NOMO-1 (cell line): ENCODE measurements around the gene GTF3C5.
"Not testable (repeated sequence)": the region's sequence is repeated elsewhere in the genome, so short reads cannot be mapped to it uniquely, and the experiment has no call there.

ENCODE experiments used
- DNase-seq, 2 experiments: peaks; one replicate each; lab custom pipeline; 2025; ENCODE audit not compliant: unreplicated experiment in 2 of 2; lab: John Stamatoyannopoulos, UW

Gene GTF3C5

DNA sequence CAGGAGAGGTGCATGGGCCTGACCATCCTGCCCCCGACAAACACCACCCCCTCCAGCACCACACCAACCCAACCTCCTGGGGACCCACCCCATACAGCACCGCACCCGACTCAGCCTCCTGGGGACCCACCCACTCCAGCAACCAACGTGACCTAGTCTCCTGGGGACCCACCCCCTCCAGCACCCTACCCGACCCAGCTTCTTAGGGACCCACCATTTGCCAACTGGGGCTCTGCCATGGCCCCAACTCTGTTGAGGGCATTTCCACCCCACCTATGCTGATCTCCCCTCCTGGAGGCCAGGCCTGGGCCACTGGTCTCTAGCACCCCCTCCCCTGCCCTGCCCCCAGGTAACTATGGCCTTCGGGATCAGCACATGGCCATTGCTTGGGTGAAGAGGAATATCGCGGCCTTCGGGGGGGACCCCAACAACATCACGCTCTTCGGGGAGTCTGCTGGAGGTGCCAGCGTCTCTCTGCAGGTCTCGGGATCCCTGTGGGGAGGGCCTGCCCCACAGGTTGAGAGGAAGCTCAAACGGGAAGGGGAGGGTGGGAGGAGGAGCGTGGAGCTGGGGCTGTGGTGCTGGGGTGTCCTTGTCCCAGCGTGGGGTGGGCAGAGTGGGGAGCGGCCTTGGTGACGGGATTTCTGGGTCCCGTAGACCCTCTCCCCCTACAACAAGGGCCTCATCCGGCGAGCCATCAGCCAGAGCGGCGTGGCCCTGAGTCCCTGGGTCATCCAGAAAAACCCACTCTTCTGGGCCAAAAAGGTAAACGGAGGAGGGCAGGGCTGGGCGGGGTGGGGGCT is 35.6 kb downstream of the GTF3C5 start:
- no peak for DNase-seq

- DNase-seq: no peak
Observed at GRCh38 chr9:133067006-133067405, 36.2 kb downstream of the GTF3C5 start.

- DNase-seq: no peak
Observed at GRCh38 chr9:133067813-133068212, 37.0 kb downstream of the GTF3C5 start.

- not testable (repeated sequence) for DNase-seq
Observed at GRCh38 chr9:133068431-133068830, 37.6 kb downstream of the GTF3C5 start.

DNA sequence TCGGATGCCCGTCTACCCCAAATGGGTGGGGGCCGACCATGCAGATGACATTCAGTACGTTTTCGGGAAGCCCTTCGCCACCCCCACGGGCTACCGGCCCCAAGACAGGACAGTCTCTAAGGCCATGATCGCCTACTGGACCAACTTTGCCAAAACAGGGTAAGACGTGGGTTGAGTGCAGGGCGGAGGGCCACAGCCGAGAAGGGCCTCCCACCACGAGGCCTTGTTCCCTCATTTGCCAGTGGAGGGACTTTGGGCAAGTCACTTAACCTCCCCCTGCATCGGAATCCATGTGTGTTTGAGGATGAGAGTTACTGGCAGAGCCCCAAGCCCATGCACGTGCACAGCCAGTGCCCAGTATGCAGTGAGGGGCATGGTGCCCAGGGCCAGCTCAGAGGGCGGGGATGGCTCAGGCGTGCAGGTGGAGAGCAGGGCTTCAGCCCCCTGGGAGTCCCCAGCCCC is 39.7 kb downstream of the GTF3C5 start:
- DNase-seq: not testable (repeated sequence)

GRCh38 chr9:133070985-133071384 is 40.2 kb downstream of the GTF3C5 start:
- not testable (repeated sequence) for DNase-seq

GRCh38 chr9:133071484-133072150 is 40.8 kb downstream of the GTF3C5 start:
- DNase-seq: no peak

DNA sequence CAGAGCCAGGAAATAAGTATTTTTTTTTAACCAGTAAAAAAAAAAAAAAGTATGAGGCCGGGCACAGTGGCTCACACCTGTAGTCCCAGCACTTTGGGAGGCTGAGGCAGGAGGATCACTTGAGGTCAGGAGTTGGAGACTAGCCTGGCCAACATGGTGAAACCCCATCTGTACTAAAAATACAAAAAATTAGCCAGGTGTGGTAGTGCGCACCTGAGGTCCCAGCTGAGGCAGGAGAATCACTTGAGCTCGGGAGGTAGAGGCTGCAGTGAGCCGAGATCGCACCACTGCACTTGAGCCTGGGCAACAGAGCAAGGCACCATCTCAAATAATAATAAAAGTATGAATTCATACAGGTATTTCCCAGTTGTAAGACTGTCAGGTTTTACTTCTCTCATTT is 41.4 kb downstream of the GTF3C5 start:
- DNase-seq: not testable (repeated sequence)

GRCh38 chr9:133073086-133074014 is 42.6 kb downstream of the GTF3C5 start:
- DNase-seq: peak; percentile 94 to 99

DNA sequence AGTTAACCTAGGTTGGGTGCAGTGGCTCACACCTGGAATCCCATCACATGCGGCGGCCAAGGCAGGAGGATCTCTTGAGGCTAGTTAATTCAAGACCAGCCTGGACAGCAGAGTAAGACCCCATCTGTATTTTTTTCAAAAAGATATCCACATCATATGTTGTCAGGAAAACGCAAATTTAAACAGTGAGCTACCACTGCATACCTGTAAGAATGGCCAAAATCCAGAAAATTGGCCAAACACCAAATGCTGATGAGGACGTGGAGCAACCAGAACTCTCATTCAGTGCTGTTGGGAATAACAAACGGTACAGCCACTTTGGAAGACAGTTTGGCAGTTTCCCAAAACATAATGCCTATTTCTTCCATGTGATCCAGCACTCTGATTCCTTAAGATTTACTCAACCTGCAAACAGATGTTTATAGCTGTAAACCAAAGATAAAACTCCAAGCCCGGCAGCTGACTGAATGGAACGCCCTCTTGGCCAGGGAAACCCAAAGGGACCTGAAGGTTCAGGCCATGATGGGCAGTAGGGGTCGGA is 43.4 kb downstream of the GTF3C5 start:
- DNase-seq: no peak

GRCh38 chr9:133075925-133076630 is 45.3 kb downstream of the GTF3C5 start:
- peak; percentile 20 to 60 for DNase-seq

- no peak for DNase-seq
Observed at GRCh38 chr9:133076691-133077090, 45.9 kb downstream of the GTF3C5 start.

GRCh38 chr9:133078486-133078885 is 47.7 kb downstream of the GTF3C5 start:
- DNase-seq: no peak

DNA sequence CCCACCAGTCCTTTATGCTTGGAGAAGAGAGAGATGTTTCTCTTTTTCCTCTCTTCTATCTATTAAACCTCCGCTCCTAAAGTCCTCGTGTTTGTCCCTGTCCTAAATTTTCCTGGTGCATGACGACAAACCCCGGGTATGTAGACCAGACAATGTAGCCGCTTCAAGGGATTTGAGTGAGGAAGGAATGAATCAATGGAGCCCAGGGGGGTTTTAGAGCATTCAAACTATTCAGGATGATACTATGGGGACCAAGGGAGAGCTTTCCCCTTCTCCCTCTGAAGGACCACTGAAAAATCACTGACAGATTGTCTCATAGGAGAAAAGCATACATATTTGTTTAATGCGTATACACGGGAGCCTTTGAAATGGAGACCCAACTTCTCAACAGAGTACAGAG is 49.4 kb downstream of the GTF3C5 start:
- DNase-seq: no peak

- not testable (repeated sequence) for DNase-seq
Observed at GRCh38 chr9:133080786-133081779, 50.3 kb downstream of the GTF3C5 start.

DNA sequence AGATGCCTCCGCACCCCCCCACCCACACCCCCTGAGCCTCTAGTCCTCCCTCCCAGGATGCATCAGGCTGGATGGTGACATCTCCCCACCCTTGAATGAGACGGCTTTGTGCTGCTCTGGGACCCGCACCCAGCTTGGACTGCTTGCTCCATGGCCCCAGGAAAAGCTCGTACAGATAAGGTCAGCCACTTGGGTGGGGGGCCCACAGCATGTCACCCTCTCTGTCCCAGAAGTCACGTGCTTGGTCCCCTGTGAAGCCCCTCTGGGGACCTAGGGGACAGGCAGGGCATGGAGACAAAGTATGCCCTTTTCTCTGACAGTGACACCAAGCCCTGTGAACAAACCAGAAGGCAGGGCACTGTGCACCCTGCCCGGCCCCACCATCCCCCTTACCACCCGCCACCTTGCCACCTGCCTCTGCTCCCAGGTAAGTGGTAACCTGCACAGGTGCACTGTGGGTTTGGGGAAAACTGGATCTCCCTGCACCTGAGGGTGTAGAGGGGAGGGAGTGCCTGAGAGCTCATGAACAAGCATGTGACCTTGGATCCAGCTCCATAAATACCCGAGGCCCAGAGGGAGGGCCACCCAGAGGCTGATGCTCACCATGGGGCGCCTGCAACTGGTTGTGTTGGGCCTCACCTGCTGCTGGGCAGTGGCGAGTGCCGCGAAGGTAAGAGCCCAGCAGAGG is 51.3 kb downstream of the GTF3C5 start:
- DNase-seq: not testable (repeated sequence)

DNA sequence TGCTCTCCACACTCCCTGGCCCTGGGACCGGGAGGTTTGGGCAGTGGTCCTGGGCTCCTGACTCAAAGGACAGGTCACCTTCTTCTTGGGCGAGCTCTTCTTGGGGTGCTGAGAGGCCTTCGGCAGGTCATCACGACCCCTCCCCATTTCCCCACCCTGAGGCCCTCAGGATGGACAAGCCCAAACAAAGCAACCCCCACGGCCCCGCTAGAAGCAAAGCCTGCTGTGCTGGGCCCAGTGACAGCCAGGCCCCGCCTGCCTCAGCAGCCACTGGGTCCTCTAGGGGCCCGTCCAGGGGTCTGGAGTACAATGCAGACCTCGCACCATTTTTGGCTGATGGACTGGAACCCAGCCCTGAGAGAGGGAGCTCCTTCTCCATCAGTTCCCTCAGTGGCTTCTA is 52.9 kb downstream of the GTF3C5 start:
- not testable (repeated sequence) for DNase-seq

GRCh38 chr9:133086212-133086860 is 55.5 kb downstream of the GTF3C5 start:
- not testable (repeated sequence) for DNase-seq
